Lower leg skin (tissue), 3 donors: ENCODE results near the gene MAGEA9.

Experiments
- POLR2A ChIP-seq, 2 donors: fragments of 450-650 bp; IDR thresholded peaks; one replicate each; pipeline ENCODE4 v1.6.1; 2016 to 2017; ENCODE audit warnings: antibody characterized with exemption in 2 of 2, mild to moderate bottlenecking in 1 of 2, moderate library complexity in 1 of 2
- TF ChIP-seq, protein P1 (sequence below), 3 donors: fragments of 450-650 bp; IDR thresholded peaks; one replicate each; pipeline ENCODE4 v1.5.1; 2016; ENCODE audit warnings: antibody characterized with exemption in 3 of 3, mild to moderate bottlenecking in 3 of 3, moderate library complexity in 2 of 3

DNA sequence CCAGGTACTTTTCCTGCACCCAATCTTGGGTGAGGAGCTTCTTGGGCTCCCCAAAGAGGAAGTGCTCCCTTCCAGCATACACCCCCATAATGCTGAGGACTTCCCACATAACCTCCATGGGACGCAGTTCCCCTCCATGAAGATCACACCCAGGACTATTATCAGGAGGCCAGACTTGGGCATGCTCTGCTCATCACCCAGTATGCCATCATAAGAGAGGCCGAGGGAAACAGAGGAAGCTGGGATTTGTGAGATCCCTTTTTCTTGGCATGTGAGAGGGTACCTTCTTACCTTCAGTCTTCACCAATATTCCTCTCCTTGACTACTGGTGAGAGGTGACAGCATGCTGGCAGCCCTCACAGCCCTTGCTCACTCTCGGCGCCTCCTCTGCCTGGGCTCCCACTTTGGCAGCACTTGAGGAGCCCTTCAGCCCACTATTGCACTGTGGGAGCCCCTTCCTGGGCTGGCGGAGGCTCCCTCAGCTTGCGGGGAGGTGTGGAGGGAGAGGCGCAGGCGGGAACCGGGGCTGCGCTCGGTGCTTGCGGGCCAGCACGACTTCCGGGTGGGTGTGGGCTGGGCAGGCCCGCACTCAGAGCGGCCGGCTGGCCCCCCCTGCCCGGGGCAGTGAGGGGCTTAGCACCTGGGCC lies 23.5 kb upstream of the MAGEA9 start:
- TF ChIP-seq POLR2A (IDR thresholded peaks at IDR 0.05) = no peak
- TF ChIP-seq, protein P1, sequence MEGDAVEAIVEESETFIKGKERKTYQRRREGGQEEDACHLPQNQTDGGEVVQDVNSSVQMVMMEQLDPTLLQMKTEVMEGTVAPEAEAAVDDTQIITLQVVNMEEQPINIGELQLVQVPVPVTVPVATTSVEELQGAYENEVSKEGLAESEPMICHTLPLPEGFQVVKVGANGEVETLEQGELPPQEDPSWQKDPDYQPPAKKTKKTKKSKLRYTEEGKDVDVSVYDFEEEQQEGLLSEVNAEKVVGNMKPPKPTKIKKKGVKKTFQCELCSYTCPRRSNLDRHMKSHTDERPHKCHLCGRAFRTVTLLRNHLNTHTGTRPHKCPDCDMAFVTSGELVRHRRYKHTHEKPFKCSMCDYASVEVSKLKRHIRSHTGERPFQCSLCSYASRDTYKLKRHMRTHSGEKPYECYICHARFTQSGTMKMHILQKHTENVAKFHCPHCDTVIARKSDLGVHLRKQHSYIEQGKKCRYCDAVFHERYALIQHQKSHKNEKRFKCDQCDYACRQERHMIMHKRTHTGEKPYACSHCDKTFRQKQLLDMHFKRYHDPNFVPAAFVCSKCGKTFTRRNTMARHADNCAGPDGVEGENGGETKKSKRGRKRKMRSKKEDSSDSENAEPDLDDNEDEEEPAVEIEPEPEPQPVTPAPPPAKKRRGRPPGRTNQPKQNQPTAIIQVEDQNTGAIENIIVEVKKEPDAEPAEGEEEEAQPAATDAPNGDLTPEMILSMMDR (IDR thresholded peaks at IDR 0.05) = no peak
